Tibial nerve (tissue), 4 donors: Measurements from ENCODE around the gene TMBIM6. TPM values are rescaled to one million over a fixed set of nuclear protein-coding genes. Genes with fewer than 3 reads are reported as not detected.
A peak's percentile ranks its signal among the peaks of the same experiment; 100 is the strongest.

ENCODE experiments used
- DNase-seq, 2 donors: peaks; one replicate each; pipeline ENCODE4 v3.0.0-alpha.2; 2019; ENCODE audit warnings: low spot score in 2 of 2
- H3K27ac ChIP-seq, 4 donors: fragments of 200-600 bp; sonication (generic) in 3 of 4; one replicate each; pipeline ENCODE4 v1.5.1; 2017 to 2019; ENCODE audit warnings: mild to moderate bottlenecking in 1 of 4
- H3K27me3 ChIP-seq, 2 donors: fragments of 200-600 bp; sonication (generic) in 1 of 2; one replicate each; pipeline versions ENCODE4 v1.5.1 to v1.6.0; 2017 to 2019
- H3K36me3 ChIP-seq, 3 donors: fragments of 200-600 bp; sonication (generic); one replicate each; pipeline ENCODE4 v1.5.1; 2018 to 2019
- H3K4me1 ChIP-seq, 4 donors: fragments of 200-600 bp; sonication (generic) in 3 of 4; one replicate each; pipeline ENCODE4 v1.5.1; 2017 to 2019
- H3K4me3 ChIP-seq, 4 donors: fragments of 200-600 bp; sonication (generic) in 3 of 4; one replicate each; pipeline ENCODE4 v1.5.1; 2017 to 2019; ENCODE audit warnings: mild to moderate bottlenecking in 1 of 4, moderate library complexity in 1 of 4
- H3K9me3 ChIP-seq, 4 donors: fragments of 200-600 bp; sonication (generic) in 3 of 4; one replicate each; pipeline ENCODE4 v1.5.1; 2017 to 2019
- CTCF ChIP-seq, 5 experiments: fragments of 200-600 bp in 3 of 5; fragments of 450-650 bp in 2 of 5; sonication (generic) in 3 of 5; IDR thresholded peaks; one replicate each; pipeline ENCODE4 v1.5.1; 2016 to 2019; ENCODE audit warnings: antibody characterized with exemption in 5 of 5, mild to moderate bottlenecking in 3 of 5, moderate library complexity in 2 of 5
- EP300 ChIP-seq, 2 donors: sonication (generic); formaldehyde crosslinking; IDR thresholded peaks; one replicate each; pipeline ENCODE4 v1.6.1; 2017; ENCODE audit warnings: antibody characterized with exemption in 2 of 2, mild to moderate bottlenecking in 1 of 2
- POLR2A ChIP-seq, 2 donors: fragments of 450-650 bp; IDR thresholded peaks; one replicate each; pipeline ENCODE4 v1.6.1; 2017; ENCODE audit warnings: antibody characterized with exemption in 2 of 2, mild to moderate bottlenecking in 2 of 2, moderate library complexity in 2 of 2
- WGBS, 2 donors: methylation state at CpG; one replicate each; pipeline ENCODE4 v1.1.5; 2018; 5-methylcytosine and 5-hydroxymethylcytosine counted together
- total RNA-seq, 4 donors: library from RNA; depleted of rRNA; stranded (reverse); fragments of >200 nt; gene quantifications; one replicate each; pipeline ENCODE4 v1.1.0, GENCODE V29; 2016

TMBIM6 gene
- total RNA-seq, 4 donors from 2014 or later: 284 to 404 (median 325) TPM

GRCh38 chr12:49741882-49742620 lies 694 bp downstream of the TMBIM6 start:
- Histone ChIP-seq H3K27me3 (no peaks in the 10 kb centered on the region), H3K27ac (peak overlapping the region; percentile 90 to 99 (median 94)), H3K4me1 (peaks cover 0 to 55% (median 33%) of the 10 kb centered on the region in 4 donors), H3K36me3 (no peaks in the 10 kb centered on the region), H3K9me3 (no peaks in the 10 kb centered on the region), H3K4me3 (peak overlapping the region; percentile 49 to 93 (median 72))
- peak; percentile 65 to 79 for DNase-seq
- TF ChIP-seq POLR2A (IDR thresholded peaks at IDR 0.05): peak in 1 of 2 donors; percentile 8
- peak in 1 of 5 experiments; percentile 5 for TF ChIP-seq CTCF (IDR thresholded peaks at IDR 0.05)
- TF ChIP-seq EP300 (IDR thresholded peaks at IDR 0.05): no peak
- WGBS, 2 donors: 0 to 1% methylated on average over 19 to 35 of the region's 35 CpGs

- Histone ChIP-seq H3K27ac (peak overlapping the region in 1 of 4 donors; percentile 99), H3K4me3 (no peak overlapping the region), H3K27me3 (no peaks in the 10 kb centered on the region), H3K4me1 (peaks cover 0 to 76% (median 47%) of the 10 kb centered on the region in 4 donors), H3K9me3 (no peaks in the 10 kb centered on the region), H3K36me3 (peaks cover 0 to 8% (median 0%) of the 10 kb centered on the region in 3 donors)
- 46 to 55% methylated on average over 3 of the region's 3 CpGs for WGBS, 2 donors
- TF ChIP-seq POLR2A (IDR thresholded peaks at IDR 0.05) (no peak), CTCF (IDR thresholded peaks at IDR 0.05) (no peak), EP300 (IDR thresholded peaks at IDR 0.05) (no peak)
- no peak for DNase-seq
Measured at GRCh38 chr12:49744363-49744885, 3.1 kb downstream of the TMBIM6 start.

GRCh38 chr12:49748306-49748705 lies 6.9 kb downstream of the TMBIM6 start:
- Histone ChIP-seq H3K27ac (no peak overlapping the region), H3K27me3 (no peaks in the 10 kb centered on the region), H3K4me3 (no peak overlapping the region), H3K36me3 (peaks cover 0 to 14% (median 7%) of the 10 kb centered on the region in 3 donors), H3K9me3 (no peaks in the 10 kb centered on the region), H3K4me1 (peaks cover 0 to 97% (median 62%) of the 10 kb centered on the region in 4 donors)
- TF ChIP-seq POLR2A (IDR thresholded peaks at IDR 0.05): no peak
- TF ChIP-seq CTCF (IDR thresholded peaks at IDR 0.05): no peak
- TF ChIP-seq EP300 (IDR thresholded peaks at IDR 0.05): no peak
- 47 to 57% methylated on average over 1 of the region's 1 CpG for WGBS, 2 donors
- no peak for DNase-seq

- TF ChIP-seq CTCF (IDR thresholded peaks at IDR 0.05): no peak
- TF ChIP-seq POLR2A (IDR thresholded peaks at IDR 0.05): no peak
- no peak for TF ChIP-seq EP300 (IDR thresholded peaks at IDR 0.05)
- Histone ChIP-seq H3K27ac (no peak overlapping the region), H3K9me3 (no peaks in the 10 kb centered on the region), H3K27me3 (no peaks in the 10 kb centered on the region), H3K4me3 (no peak overlapping the region), H3K36me3 (peaks cover 0 to 19% (median 10%) of the 10 kb centered on the region in 3 donors), H3K4me1 (peaks cover 0 to 97% (median 62%) of the 10 kb centered on the region in 4 donors)
- no peak for DNase-seq
- WGBS, 2 donors: 56 to 63% methylated on average over 3 of the region's 3 CpGs
Measured at GRCh38 chr12:49748800-49749199, 7.4 kb downstream of the TMBIM6 start.
